ENCODE measurements around the gene UBXN7.

DNA sequence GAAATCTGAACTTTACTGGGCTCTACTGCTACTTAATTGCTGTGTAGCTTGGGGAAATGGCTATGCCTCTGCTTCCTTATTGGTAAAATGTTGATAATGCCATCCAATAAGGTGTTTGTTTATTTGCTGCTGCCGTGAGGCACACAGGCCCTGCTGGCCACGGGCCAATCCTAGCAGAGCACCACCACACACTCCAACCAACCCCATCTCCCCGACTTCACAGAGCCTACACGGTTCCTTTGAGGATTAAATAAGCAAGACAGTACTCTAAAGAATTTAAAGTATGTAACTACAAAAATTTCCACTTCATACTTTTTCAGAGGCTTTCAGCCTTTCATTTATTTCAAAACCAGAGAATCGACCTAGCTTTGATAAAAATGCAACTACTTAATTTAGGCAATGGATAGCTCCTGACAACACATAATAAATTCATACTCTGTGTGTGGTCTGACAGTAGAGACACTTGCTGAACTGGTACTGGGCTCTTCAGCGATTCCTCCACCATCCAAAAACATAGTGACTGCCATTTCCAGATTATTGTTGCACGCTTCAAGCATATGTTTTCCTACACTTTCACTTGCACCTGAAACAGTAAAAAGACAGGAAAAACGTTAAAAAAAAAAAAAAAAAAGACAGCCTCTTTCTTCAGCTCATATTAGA is 25.3 kb downstream of the UBXN7 start:
- TF ChIP-seq, protein P1, sequence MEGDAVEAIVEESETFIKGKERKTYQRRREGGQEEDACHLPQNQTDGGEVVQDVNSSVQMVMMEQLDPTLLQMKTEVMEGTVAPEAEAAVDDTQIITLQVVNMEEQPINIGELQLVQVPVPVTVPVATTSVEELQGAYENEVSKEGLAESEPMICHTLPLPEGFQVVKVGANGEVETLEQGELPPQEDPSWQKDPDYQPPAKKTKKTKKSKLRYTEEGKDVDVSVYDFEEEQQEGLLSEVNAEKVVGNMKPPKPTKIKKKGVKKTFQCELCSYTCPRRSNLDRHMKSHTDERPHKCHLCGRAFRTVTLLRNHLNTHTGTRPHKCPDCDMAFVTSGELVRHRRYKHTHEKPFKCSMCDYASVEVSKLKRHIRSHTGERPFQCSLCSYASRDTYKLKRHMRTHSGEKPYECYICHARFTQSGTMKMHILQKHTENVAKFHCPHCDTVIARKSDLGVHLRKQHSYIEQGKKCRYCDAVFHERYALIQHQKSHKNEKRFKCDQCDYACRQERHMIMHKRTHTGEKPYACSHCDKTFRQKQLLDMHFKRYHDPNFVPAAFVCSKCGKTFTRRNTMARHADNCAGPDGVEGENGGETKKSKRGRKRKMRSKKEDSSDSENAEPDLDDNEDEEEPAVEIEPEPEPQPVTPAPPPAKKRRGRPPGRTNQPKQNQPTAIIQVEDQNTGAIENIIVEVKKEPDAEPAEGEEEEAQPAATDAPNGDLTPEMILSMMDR (IDR thresholded peaks at IDR 0.05) = no peak
- TF ChIP-seq ETV6 (CRISPR knock-in tag; IDR thresholded peaks at IDR 0.05) (no peak), ZNF121 (CRISPR knock-in tag; IDR thresholded peaks at IDR 0.05) (no peak), CREB1 (CRISPR knock-in tag; IDR thresholded peaks at IDR 0.05) (no peak)
